Mucosa of descending colon (tissue), 3 donors: Measurements from ENCODE around the gene CIDEB. TPM values are rescaled to one million over a fixed set of nuclear protein-coding genes. Genes with fewer than 3 reads are reported as not detected.
A peak's percentile ranks its signal among the peaks of the same experiment; 100 is the strongest.

Experiments used
- ATAC-seq: fragments of 200-7000 bp; cut with Tn5 transposase; one replicate; pipeline ENCODE4 v1.9.1; 2020; ENCODE audit warnings: mild to moderate bottlenecking, moderate library complexity
- DNase-seq, 3 donors: peaks; one replicate each; pipeline ENCODE4 v3.0.0-alpha.2; 2020
- H3K36me3 ChIP-seq: fragments of 200-600 bp; one replicate; pipeline ENCODE4 v1.8.0; 2021; ENCODE audit warnings: low read depth, mild to moderate bottlenecking
- H3K4me1 ChIP-seq: fragments of 200-600 bp; one replicate; pipeline ENCODE4 v1.8.0; 2021; ENCODE audit warnings: low read depth, mild to moderate bottlenecking
- H3K4me3 ChIP-seq: fragments of 200-600 bp; one replicate; pipeline ENCODE4 v1.8.0; 2021; ENCODE audit warnings: mild to moderate bottlenecking
- H3K9me3 ChIP-seq: fragments of 200-600 bp; one replicate; pipeline ENCODE4 v1.8.0; 2021; ENCODE audit warnings: mild to moderate bottlenecking
- CTCF ChIP-seq: fragments of 200-600 bp; IDR thresholded peaks from one replicate; pipeline ENCODE4 v1.8.0; 2022; ENCODE audit warnings: antibody characterized with exemption, mild to moderate bottlenecking
- intact Hi-C, 2 donors: fragments of 100-400 bp; cut with DNase I in 1 of 2; cut with micrococcal nuclease in 1 of 2; formaldehyde crosslinking; loops; one replicate each; pipeline versions ENCODE4 v1.11.0 to v1.11.1; 2022; cut with DNase I, micrococcal nuclease
- total RNA-seq, 3 donors: library from RNA; stranded (reverse); fragmentation: NEBNext Ultra II Directional in 2 of 3; extraction: Animal tissue kit (Norgen Biotek cat#: 25700) in 2 of 3; gene quantifications; one replicate each; pipeline versions ENCODE4 v1.2.1 to v1.2.4, GENCODE V29; 2021 to 2023
- donor health status: DM: no; HTN: no; CAD: no; lungs with moderate emphysema.
- donor health status: DM: no; HTN: no; CAD: no.
- donor health status: DM: no; HTN: yes; CAD: no.

Gene CIDEB
- total RNA-seq, 3 donors from 2014 or later, result 8.5 to 15.8 (median 12.1) TPM

- H3K4me1 ChIP-seq, result peaks cover 4% of the 10 kb centered on the region
- H3K36me3 ChIP-seq, result no peaks in the 10 kb centered on the region
- intact Hi-C loops, result no loop called here
- no peak for TF ChIP-seq CTCF
- H3K9me3 ChIP-seq, result no peaks in the 10 kb centered on the region
- DNase-seq, result no peak
- peak; percentile 62 for ATAC-seq
- H3K4me3 ChIP-seq, result no peak overlapping the region
Measured at GRCh38 chr14:24351517-24351916, 43.7 kb upstream of the CIDEB start.

- ATAC-seq (no peak), DNase-seq (no peak)
- no peak overlapping the region for H3K4me3 ChIP-seq
- intact Hi-C loops, result no loop called here
- peaks cover 4% of the 10 kb centered on the region for H3K4me1 ChIP-seq
- H3K9me3 ChIP-seq, result no peaks in the 10 kb centered on the region
- TF ChIP-seq CTCF, result no peak
- H3K36me3 ChIP-seq, result no peaks in the 10 kb centered on the region
Measured at GRCh38 chr14:24349742-24350141, 42.0 kb upstream of the CIDEB start.

GRCh38 chr14:24348186-24348585 is 40.4 kb upstream of the CIDEB start:
- ATAC-seq, result no peak
- Histone ChIP-seq H3K4me1 (peaks cover under 1% of the 10 kb centered on the region), H3K36me3 (no peaks in the 10 kb centered on the region), H3K9me3 (no peaks in the 10 kb centered on the region), H3K4me3 (no peak overlapping the region)
- no peak for TF ChIP-seq CTCF
- DNase-seq, result no peak
- intact Hi-C loops, result no loop called here

GRCh38 chr14:24347134-24347533 is 39.4 kb upstream of the CIDEB start:
- no peak for DNase-seq
- intact Hi-C loops, result no loop called here

GRCh38 chr14:24343795-24344660 is 36.3 kb upstream of the CIDEB start:
- H3K4me3 ChIP-seq, result no peak overlapping the region
- intact Hi-C loops, result no loop called here
- no peak for TF ChIP-seq CTCF
- ATAC-seq (peak; percentile 38), DNase-seq (peak in 1 of 3 donors; percentile 58)
- H3K4me1 ChIP-seq, result peaks cover 2% of the 10 kb centered on the region
- no peaks in the 10 kb centered on the region for H3K9me3 ChIP-seq
- H3K36me3 ChIP-seq, result no peaks in the 10 kb centered on the region

More at GRCh38 chr14:24347134-24347533, 39.4 kb upstream of the CIDEB start:
- no peaks in the 10 kb centered on the region for H3K9me3 ChIP-seq
- peak; percentile 16 for ATAC-seq
- no peaks in the 10 kb centered on the region for H3K4me1 ChIP-seq
- H3K4me3 ChIP-seq, result no peak overlapping the region
- H3K36me3 ChIP-seq, result no peaks in the 10 kb centered on the region
- no peak for TF ChIP-seq CTCF
